Stimulated activated CD4-positive, alpha-beta T cell treated with anti-CD3 and anti-CD28 coated beads, Interleukin-2, amount 100 ng/mL, for 4 hours (primary cell): ENCODE results near the gene KCNH2.

Experiments
- DNase-seq: peaks from one replicate; pipeline ENCODE4 v3.0.0-alpha.2; 2020; ENCODE audit warnings: low read depth

KCNH2 gene

DNA sequence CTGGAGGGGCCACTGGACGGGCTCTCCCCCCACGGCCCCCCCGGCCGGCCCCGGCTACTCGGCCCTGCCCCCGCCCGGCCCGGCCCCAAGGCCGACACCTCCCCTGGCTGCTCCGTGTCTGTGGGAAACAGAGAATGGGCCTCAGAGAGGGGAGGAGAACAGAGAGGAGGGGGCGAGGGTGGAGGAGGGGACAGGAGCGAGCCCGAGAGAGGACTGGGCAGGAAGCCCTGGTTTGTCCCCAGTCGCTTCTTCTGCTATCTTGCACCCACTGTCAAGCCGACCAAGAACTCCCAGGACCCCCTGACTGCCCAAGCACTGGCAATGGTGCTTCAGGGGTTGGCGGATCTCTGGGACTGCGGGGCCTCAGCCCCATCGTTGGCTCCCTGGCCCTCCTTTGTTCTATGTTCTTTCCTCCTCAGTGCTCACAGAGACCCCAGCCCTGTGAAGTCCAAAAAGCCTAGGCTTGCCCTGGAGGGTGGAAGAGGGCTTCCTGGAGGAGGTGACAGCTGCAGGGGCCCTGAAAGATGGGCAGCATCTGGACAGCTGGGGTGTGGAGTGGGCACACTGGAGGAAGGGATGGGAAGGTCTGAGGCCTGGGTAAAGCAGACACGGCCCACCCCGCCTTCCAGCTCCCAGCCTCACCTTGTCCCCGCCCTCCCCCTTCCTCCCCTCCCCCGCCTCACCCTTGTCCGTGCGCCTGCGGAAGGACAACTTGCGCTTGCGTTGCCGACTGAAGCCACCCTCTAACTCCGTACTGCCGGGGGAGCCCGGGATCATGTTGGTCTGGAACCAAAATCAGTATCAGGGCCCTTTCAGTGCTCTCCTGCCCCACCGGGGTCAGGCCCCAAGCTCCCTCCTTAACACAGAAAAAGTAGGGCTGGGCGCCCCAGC, 30.1 kb downstream of the KCNH2 start:
- no peak for DNase-seq

DNA sequence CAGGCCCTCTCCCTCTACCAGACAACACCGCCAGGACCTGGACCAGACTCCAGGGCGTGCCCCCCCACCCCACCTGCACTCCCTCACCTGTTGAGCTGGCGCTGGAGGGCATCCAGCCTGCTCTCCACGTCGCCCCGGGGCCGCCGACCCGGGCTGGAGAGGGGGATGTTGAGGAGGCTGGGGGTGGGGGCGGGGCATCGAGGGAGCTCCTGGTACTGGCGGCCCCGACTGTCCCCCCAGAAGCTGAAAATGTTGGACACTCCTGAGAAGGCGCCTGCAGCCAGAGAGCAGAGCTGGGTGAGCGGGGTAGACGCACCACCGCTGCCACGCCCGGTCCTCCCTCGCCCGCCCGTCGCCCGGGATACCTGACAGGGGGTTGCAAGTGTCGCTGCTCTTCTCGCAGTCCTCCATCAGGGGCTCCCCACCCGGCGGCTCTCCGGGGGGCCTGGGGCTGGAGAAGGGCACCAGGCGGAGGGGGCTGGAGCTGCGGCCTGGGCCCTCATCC, 30.8 kb downstream of the KCNH2 start:
- no peak for DNase-seq

DNA sequence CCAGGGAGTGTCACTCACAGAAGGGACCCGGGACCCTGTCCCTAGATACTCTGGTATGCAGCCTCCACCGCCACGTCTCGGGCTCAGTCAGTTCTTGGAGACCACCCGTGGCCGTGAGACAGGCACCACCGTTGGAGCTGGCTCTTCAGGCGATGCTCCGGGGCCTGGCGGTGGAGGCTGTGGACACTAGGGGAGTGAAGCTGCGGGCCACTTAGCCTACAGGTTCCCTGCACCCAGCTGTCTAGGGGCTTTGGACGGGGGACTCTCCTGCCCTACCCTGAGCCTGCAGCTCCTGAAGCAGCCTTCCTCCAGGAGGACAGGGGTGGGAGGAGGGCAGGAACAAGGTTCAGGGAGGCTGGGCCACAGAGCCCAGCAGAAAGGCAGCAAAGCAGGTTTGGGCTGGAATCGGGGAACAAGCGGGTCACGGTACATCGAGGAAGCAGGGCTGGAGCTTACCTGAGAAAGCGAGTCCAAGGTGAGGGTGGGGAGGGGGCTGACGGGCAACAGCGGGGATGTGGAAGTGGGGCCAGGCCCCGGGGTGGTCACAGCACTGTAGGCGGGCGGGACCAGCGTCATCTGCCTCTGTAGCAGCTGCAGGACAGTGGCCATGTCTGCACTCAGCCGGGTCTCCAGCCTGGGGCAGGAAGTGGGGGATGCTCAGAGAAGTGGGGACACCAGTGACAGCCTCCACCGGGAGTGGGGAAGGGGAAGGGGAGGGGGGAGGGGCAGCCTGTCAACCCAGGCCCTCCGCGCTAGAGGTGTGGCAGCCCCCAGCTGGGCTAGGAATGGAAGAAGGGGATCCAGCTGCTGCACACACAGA, 31.5 kb downstream of the KCNH2 start:
- no peak for DNase-seq

DNA sequence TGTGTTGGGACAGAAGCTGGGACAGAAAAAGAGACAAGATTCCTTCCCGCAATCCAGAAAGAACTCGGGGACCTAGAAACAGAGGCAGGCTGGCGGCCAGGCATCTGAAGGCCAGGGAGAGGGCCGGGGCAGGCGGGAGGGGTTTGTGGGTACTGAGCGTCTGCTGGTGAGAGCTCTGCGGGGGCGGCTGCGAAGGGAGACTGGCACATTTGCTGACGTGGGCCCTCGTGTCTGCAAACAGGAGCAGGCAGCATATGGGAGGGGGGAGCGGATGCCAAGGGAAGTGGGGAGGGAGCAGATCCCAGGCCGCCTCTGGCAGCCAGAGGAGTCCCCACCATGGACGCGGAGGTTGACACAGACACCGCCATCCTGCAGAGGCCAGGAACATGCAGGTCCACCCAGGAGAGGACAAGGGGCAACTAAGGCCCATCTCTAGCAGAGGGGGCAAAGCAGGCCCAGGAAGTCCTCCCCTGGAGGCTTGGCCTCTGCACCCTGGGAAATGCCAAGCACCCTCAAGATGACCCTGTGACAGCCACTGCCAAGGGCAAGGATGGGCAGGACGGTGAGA, 32.2 kb downstream of the KCNH2 start:
- DNase-seq: no peak

DNA sequence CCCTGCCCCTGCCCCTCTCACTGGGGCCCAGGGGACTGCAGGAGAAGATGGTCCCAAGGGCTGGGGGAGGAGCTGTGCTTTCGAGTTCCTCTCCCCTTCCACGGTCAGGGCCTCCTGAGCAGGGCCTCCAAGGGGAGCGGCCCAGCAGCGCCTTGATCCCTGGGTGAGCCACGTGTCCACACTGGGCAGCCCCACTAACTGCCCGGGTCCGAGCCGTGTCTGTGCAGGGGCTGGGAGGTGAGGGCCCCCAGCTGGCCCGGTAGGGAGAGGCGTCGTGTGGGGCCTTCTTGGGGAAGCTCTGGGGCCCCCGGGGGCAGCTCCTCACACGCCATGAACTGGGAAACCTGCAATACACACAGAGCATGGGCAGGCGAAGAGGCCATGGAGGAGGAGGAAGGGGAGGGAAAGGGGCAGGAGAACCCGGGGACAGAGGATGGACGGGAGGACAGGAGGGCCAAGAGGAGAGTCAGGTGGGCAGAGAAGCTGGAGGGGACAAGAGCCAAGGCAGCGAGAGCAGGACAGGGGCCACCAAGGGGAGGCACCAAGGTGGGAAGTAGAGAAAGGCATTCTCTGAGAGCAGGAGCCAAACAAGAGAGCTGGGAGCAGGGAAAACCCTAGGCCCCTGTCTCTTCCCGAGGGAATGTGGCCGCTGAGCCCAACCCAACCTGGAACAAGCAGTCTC, 32.8 kb downstream of the KCNH2 start:
- no peak for DNase-seq

DNA sequence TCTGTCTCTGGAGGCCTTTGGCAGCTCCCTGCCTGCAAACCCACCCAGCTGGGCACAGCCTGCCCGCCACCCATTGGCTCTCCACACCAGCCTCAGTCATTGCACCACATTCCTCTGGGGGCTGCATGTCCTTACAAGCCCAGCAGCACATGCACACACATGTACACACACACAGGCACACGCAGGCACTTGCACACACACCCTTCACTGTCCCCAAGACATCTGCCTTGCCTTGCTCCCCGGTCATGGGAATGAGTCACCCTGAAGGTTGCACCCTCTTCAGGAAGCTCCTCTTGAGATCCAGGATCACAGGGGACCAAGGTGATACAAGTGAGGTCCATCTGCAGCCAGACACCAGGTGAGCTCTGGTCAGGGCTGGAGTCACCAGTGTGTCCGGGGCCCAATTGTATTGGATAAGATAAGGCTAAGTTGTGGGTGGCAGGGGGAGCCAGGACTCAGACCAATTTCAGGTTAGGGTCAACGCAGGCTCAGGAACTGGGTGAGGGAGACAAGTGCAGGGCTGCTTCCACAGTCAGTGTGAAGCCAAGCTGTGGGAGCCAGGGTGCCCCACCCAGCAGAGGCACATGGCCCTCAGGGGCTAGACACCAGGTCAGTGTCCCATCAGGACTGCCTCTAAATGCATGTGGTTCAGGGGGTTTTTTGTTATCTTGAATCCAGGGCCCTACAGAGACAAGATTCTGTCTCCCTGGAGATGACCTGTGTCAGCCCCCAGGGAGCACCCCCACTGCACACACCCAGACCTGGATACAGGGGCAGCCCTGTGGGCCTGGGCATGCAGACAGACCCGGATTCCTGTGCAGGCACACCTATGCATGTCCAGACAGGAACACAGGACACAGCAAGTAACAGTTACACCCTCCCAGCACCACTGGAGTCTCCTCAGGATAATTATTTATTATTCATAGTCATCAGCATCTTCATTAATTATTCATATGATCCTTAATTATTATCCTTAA, 33.8 kb downstream of the KCNH2 start:
- no peak for DNase-seq

DNA sequence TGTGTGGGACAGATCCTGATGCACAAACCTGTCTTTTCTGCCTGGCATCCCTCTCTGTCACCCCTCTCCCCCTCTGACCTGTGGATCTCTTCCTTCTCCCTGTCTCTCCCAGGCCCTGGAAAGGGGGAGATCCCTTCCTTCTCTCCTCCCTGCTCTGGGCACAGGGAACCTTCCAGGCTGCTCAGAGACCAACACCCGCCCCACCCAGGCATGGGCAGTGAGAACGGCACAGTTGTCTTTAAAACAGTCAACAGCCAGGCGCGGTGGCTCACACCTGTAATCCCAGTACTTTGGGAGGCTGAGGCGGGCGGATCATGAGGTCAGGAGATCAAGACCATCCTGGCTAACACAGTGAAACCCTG, 34.7 kb downstream of the KCNH2 start:
- no peak for DNase-seq

DNA sequence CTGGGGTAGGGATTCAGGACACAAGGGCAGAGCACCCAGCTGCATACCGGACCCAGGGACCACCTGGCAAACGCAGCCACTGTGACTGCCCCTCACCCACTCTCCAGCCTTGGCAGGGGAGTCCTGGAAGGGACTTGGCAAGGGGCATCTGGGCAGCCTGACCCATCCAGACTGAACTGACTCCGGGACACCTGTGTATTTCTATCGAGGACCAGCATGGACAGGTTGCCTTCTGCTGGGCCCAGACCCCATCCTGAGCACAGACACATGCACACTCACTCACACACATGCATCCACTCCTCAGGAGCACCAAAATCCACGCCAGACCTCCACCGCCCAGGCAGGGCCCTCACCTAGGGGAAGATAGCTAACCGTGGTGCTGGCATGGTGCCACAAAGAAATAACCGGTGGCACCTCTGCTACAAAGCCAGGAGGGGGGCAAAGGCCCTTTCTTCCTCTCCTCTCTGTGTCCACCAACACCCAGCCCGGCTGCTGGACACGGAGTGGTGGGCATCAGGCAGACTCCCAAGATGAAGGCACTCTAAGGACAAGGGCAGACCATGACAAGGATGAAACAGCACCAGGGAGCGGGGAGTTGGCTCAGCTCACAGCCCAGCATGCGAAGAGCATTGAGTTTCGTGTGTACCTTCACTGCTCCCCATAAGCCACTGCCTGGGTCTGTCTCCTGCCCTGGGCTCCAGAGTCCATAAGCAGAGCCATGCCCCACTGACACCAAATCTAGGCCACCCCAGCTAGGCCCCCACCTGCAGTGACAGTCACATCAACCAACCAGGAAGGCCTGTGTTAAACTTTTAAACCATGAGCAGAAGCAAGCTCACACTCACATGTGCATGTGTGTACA, 35.3 kb downstream of the KCNH2 start:
- no peak for DNase-seq

DNA sequence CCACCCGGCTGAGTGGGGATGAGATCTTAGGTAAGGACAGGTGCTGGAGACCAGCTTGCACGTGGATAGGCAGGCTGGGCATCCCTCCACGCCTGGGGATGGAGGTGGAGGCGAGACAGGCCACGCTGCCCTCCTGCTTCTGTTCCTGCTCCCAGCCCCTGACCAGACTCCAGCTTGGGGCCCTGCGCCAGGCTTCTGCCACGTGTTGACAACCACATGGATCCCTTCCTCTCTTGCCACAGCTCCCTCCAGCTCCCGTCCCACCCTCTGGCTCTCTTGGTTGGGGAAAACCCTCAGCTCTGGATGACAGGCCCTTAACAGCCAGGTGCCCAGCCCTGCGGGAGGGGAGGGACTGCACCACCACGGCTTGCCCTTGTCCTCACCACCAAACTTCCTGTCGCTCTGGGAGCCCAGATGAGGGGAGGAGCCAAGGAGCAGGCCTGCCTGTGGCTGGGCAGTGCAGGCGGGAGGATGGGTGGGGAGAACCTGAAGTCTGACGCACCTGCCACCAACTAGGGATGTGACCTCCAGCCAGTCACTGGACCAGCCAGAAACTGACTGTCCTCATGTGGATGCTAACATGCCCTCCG, 36.0 kb downstream of the KCNH2 start:
- peak; percentile 14 for DNase-seq

DNA sequence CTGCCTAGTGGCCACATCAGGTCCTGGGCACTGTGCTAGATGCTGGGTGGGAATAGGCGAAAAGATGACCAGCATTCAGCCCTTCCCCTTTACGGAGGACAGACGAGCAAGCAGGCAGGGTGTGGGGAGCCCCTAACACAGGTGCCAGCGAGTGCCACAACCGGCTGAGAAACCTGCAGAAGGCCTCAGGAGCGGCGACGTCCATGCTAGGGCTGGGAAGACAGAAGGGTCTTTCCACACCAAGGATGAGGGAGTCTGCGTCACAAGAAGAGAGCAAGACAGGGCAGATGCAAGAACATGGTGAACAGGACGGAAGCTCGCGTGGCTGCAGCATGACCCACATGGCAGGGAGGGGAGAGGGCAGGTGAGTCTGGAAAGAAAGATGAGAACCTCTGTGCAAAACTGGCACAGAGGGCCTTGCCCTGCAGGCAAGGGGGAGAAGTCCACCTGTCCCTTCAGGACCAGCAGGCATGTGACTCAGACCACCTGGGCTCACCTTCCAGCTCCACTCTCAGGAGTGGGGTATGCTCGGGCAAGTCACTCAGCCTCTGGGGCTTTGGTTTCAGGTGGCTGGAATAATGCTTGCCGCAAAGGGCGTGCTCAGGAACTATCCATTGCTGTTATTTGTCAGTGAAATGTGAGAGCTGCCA, 36.6 kb downstream of the KCNH2 start:
- DNase-seq: no peak

DNA sequence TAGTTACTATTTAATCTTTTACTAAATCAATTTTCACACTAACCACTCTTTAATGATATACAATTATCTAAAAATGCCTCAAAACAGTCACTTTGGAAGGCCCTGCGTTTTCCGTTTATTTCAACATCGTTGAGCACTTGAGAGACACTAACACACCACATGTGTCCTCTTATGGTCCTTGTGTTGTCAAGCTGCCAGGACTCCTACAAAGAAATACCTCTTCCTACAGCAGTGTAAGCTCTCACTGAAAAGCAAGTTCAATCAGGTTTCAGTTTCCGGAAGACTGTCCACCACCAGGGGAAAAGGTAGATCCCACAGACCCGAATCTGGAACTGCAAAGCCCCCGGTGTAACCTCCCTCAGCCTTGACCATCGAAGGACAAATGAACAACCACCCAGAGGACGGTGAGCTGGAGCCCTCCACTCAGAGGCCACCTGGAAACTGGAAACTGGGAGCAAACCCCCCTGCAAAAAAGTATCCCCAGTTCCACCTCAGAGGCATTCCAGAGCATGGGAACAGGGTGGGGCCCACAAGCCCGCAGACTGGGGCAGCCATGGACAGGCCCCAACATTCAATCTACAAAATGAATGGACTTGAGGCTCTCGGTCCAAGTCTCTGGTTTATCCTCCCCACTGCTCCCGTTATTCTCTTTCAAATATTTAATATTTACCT, 37.6 kb downstream of the KCNH2 start:
- DNase-seq: no peak

DNA sequence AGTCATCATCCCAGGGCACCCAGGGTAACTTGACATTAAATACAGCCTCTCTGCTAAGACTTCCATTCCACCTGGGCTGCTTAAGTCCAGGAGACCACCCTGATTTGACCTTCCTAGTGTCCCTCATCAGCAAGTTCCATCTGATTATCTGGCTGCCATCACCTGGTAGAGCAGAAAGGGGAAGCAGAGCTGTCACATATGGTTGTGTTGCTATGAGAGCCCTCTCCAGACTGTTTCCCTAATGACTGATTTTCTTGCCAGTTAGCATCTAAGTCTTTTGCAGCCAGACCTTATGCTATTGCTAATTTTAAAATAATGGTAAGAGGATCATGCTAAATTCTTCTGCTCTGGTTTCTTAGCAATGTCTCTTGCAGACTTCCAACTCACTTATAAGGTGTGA, 38.7 kb downstream of the KCNH2 start:
- DNase-seq: no peak

DNA sequence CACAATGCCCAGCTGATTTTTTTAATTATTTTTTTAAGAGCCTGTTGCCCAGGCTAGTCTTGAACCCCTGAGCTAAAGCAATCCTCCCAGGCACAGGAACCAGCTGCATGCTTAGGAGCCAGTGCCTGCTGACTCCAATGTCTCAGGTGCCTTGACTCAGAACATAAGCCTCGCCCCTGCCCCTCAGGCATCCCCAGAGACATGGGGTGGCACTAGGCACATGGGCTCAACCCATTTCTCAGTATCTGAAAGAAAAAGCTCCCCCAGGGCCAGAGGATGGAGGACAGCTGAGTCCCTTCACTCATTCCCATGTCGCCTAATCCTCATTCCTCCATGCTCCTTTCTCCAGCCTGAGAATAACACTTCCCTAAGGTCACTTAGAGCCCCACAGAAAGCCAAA, 39.1 kb downstream of the KCNH2 start:
- DNase-seq: no peak

DNA sequence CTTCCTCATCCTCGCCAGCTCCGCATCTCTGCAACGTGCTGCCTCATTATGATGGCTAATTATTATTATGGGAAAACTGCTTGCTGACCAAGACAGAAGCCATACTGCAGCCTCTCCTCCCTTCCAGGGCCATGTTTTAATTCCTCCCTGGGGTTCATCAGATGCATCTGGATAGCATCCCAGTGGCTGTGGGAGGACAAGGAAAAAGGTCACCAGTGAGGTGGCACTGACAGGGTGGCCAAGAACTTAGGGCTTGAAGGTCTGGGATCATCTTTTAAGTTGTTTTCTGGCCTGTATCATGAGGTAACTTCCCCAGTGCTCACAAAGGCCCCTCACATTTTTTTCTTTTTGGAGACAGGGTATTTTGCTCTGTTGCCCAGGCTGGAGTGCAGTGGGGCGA, 39.6 kb downstream of the KCNH2 start:
- no peak for DNase-seq

DNA sequence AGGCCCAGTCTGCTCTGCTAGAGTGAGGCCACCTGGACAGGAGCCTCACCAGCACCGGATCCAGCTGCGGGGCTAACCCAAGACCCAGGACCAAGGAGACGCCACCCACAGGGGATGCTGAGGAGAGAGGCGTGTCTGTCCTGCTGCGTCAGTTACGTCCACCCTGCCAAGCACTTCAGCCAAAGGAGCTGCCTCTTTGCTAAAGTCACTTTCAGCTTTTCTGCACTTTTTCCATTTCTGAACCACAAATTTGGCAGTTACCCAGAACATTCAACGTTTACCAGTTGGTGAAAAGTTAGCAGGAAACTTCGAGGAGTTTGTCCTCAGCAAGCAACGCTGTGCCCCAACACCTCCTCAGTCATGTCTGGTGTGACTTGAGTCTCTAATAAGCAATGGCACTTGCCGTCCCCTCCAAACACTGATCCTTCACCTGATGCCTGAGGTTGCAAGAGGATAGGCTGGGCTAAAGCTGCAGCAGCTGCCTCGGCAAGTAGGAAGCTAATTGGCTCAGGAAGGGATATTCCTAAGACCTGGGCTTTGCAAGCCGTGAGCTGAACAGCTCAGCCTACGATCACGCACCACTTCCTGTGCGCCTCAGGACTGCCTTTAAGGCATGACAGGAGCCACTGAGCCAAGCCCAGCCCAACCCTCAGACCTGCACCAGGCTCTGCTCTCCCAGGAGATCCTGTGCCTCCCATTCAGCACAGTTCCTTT, 40.1 kb downstream of the KCNH2 start:
- no peak for DNase-seq

DNA sequence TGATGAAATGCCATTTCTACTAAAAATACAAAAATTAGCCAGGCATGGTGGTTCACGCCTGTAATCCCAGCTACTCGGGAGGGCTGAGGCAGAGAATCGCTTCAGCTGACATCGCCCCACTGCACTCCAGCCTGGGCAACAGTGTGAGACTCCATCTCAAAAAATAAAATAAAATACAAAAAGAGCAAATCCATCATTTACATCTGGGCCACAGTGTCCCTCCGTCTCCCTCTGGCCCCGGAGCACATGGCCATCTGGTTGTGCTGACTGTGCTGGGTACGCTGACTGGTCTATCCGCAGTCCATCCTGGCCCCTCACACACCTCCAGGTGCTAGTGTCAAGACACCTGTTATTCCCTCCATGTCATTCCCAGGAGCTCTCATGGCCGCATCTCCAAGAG, 42.1 kb downstream of the KCNH2 start:
- no peak for DNase-seq

DNA sequence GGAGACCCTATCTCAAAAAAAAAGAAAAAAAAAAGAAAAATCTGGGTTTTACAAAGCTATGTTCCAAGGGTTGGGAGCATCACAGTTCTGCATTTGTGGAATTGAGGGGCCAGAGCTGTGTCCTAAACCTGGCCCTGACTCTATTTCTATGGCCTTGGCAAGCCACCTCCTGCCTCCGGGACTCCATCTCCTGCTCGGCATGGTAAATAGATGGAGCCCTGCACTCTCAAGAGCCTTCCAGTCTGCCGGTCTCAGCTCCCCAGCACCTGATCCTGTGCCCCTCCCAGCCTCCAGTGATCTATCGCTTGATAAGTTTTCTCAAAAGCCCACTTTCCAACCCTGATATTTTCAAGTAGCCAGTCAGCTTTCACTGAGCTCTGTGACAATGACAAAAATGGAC, 43.0 kb downstream of the KCNH2 start:
- no peak for DNase-seq
